HCEC 1CT (cell line): ENCODE results near the gene AOAH.
A peak's percentile ranks its signal among the peaks of the same experiment; 100 is the strongest.

Source experiments
- DNase-seq: peaks from one replicate; pipeline ENCODE4 v3.0.0-alpha.2; 2017

The AOAH gene

GRCh38 chr7:36626111-36626510, 98.2 kb downstream of the AOAH start:
- DNase-seq, result no peak

GRCh38 chr7:36625247-36625646, 99.0 kb downstream of the AOAH start:
- no peak for DNase-seq

DNA sequence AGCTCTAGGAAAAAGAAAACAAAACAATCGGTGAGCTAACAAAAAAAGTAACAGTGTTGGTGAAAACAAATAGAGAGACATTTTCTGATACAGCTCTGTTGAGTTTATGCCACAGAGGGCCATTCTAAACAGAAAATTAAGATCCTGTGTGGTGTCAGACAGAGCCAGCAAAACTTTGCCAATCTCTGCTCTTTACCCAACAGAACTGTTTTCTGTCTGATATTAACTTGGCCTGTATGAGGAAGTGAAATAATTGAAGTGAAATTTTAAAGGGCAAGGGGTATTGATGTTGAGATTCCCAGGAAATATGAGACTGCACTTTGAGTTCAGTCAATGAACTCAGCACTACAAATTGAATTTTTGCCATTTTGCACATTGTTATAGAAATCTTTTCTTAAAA, 101.0 kb downstream of the AOAH start:
- no peak for DNase-seq

- no peak for DNase-seq
Measured at GRCh38 chr7:36621396-36621795, 102.9 kb downstream of the AOAH start.

GRCh38 chr7:36620166-36620708, 104.1 kb downstream of the AOAH start:
- DNase-seq, result no peak

DNA sequence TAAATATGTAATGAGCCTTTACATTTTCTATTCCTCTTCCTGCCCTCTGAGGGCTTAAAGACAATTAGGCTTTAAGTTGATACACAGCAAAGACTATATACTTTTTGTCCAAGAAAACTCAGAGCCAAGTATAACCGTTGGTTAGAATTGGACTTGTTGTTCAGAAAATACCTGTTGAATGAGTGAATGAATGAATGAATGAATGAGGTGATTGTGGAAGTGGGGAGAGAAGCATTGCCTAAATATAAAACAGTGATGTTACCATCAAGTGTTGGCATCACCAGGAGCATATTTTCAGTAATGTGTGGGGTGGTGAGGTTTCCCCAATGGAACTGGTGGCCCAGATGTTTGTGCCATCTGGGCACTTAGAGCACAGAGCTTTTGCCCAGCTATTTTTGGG, 106.9 kb downstream of the AOAH start:
- no peak for DNase-seq

GRCh38 chr7:36615852-36616540, 108.3 kb downstream of the AOAH start:
- no peak for DNase-seq

- DNase-seq, result no peak
Measured at GRCh38 chr7:36614959-36615358, 109.3 kb downstream of the AOAH start.

- no peak for DNase-seq
Measured at GRCh38 chr7:36613031-36613614, 111.2 kb downstream of the AOAH start.

GRCh38 chr7:36611703-36612102, 112.6 kb downstream of the AOAH start:
- no peak for DNase-seq

DNA sequence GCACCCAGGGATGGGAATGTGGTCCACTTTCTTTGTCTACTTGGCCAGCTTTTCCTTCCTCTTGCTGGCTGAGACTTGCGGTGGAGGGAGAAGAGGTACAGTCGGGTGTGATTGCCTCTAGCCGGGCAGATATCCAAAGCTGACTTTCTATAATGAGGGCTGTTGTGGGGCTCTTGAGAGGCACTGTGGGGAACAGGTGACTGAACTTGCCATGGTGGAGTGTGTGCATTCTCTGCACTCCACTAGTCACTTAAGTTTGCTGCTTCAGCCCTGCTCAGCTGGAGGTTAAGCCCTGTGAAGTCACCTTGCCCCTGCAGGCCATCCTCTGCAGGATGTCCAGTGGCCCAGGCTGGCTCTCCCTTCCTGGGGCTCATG, 116.6 kb downstream of the AOAH start:
- DNase-seq, result no peak

DNA sequence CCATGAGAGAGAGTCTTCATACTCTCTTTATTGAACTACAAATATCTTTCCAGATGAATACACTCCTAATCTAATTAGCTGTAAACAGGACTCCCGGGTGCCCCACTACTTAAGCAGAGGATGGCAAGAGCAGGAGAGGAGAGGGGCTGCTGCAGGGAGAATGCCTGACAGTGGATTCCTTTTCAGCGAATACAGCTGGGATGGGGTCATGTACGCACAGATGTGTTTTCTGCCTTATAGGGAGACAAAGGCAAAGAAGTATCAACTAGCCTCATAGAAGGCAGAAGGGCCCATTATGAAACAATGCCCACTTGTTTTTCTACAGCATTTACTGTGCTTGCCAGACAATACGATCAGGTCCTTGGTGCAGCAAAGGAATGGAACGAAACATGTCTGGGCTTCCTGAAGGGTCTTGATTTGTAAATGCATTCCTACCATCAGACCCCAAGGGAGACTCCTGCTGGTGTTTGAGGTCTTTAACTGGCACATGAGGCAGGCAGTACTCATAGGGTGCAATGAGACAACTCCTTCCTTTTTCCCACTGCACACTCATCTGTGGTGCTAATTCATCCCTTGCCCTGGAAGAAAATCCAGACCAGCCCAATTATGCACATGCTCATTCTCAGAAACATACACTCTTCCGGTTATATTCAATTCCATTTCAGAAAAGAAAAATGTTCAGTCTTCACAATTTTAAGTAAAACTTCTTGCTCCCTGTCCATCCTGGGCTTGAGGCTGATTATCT, 117.1 kb downstream of the AOAH start:
- no peak for DNase-seq

GRCh38 chr7:36606153-36606975, 117.9 kb downstream of the AOAH start:
- DNase-seq, result no peak

- no peak for DNase-seq
Measured at GRCh38 chr7:36605261-36606051, 118.8 kb downstream of the AOAH start.

DNA sequence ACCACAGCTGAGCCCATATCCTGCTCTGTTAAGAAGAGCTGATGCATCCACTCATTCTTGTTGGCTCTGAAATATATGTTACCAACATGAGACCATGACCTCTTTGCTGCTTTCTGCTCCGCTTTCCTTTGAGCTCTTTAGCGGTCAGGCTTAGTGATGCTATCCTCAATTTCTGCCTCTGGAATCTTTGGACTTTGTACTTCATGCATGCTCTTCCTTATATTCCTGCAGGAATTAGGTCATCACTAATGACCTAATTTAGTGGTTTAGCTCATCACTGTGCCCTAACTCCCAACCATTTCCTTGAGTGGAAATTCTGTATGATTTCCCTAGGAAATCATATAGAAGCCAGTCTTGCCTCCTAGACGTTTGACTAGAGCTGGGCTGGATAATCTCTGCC, 119.5 kb downstream of the AOAH start:
- no peak for DNase-seq

GRCh38 chr7:36602934-36603887, 121.1 kb downstream of the AOAH start:
- no peak for DNase-seq

DNA sequence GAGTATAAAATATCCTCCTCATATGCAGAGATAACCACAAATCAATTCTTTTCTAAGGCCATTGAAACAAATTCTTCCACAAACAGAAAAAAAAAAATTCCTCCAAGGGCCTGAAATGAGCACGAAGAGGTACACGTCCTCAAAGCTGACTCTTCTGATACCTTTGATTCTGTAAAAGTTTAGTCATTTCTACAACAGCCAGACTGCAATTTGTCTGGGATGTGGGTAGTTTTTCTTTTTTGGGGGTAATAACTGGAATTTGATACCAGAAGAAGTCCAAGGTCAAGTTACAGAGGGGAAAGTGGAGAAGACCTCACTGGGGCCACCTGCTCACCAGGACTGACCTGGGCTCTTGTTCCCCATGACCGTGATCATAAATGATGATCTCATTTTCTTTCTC, 121.8 kb downstream of the AOAH start:
- no peak for DNase-seq

GRCh38 chr7:36601601-36602000, 122.7 kb downstream of the AOAH start:
- no peak for DNase-seq

GRCh38 chr7:36600869-36601530, 123.3 kb downstream of the AOAH start:
- DNase-seq, result peak; percentile 51

DNA sequence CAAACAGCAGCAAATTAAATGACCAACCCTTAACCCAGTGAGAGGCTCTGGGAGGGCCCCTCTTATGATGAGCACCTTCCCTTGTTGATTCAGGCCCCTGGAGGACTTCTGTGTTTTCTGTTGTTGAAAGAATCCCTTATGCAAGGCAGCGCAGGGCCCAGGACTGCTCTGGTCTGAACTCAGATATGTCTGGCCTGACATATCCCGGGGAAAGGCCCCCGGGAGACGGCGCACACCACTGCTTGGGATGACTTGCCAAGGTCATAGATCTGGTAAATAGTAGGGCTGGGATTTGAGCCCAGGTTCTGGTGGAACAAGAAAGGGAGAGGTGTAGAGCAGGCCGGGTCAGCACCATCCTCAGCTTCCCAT, 124.0 kb downstream of the AOAH start:
- DNase-seq, result no peak
